Panc1 (cell line): ENCODE results near the gene PCDHGB5. TPM values are rescaled to one million over a fixed set of nuclear protein-coding genes. Genes with fewer than 3 reads are reported as not detected.
"Not testable (repeated sequence)": the region's sequence is repeated elsewhere in the genome, so short reads cannot be mapped to it uniquely, and the experiment has no call there.

Experiments
- ATAC-seq: fragments of 200-7000 bp; cut with Tn5 transposase; 2 replicates; pipeline ENCODE4 v1.9.1; 2020; ENCODE audit warnings: mild to moderate bottlenecking, moderate library complexity
- BruUV-seq: library from RNA; stranded (reverse); fragments of 400-500 nt; replicated peaks from 2 replicates; lab custom pipeline; 2021; lab: Mats Ljungman, UMichigan
- CTCF ChIA-PET: fragments of 300-600 bp; sonication (Branson Sonifier 250); formaldehyde crosslinking; loops from one replicate; lab custom pipeline; 2022; ENCODE audit warnings: antibody characterized with exemption; lab: Charles Lee
- POLR2A ChIA-PET: fragments of 300-600 bp; sonication (Branson Sonifier 250); formaldehyde crosslinking; loops from one replicate; lab custom pipeline; 2022; ENCODE audit warnings: antibody characterized with exemption; lab: Charles Lee
- DNase-seq: peaks from one replicate; pipeline ENCODE4 v3.0.0-alpha.2; 2010; ENCODE audit warnings: low read depth, low spot score
- H3K27ac ChIP-seq: 2 replicates; pipeline ENCODE4 v1.5.1; 2011; ENCODE audit warnings: mild to moderate bottlenecking, low read length, inconsistent platforms
- H3K27me3 ChIP-seq: fragments of 200-500 bp; sonication (Bioruptor generic); 2 replicates; pipeline ENCODE4 v1.6.0; 2014; ENCODE audit warnings: low read length, inconsistent platforms; ENCODE audit not compliant: control insufficient read depth, insufficient read depth
- H3K36me3 ChIP-seq: fragments of 200-500 bp; sonication (Bioruptor generic); 2 replicates; pipeline ENCODE4 v1.5.1; 2014; ENCODE audit warnings: inconsistent platforms, mild to moderate bottlenecking, low read length, moderate library complexity; ENCODE audit not compliant: control insufficient read depth, insufficient read depth
- H3K4me1 ChIP-seq: 2 replicates; pipeline ENCODE4 v1.5.1; 2011; ENCODE audit warnings: inconsistent platforms, mild to moderate bottlenecking, low read length, moderate library complexity; ENCODE audit not compliant: control insufficient read depth, insufficient read depth
- H3K4me3 ChIP-seq, 2 experiments: 2 replicates each; pipeline ENCODE4 v1.5.1; 2011 to 2012; ENCODE audit warnings: low read depth in 2 of 2, low read length in 2 of 2, mild to moderate bottlenecking in 2 of 2, inconsistent platforms in 1 of 2, moderate library complexity in 1 of 2
- H3K9me3 ChIP-seq: fragments of 200-500 bp; sonication (Bioruptor generic); 2 replicates; pipeline ENCODE4 v1.5.1; 2014; ENCODE audit warnings: low read depth, mild to moderate bottlenecking, inconsistent platforms, low read length, moderate library complexity; ENCODE audit not compliant: control insufficient read depth, insufficient read depth
- CTCF ChIP-seq: fragments of 450-650 bp; IDR thresholded peaks from 2 replicates; pipeline ENCODE4 v1.5.1; 2017; ENCODE audit warnings: mild to moderate bottlenecking
- POLR2AphosphoS5 ChIP-seq: IDR thresholded peaks from 2 replicates; pipeline ENCODE4 v1.6.1; 2012; ENCODE audit warnings: mild to moderate bottlenecking, low read depth, low read length, moderate library complexity
- REST ChIP-seq, 2 experiments: IDR thresholded peaks; 2 replicates each; pipeline ENCODE4 v1.6.1; 2011 to 2012; ENCODE audit warnings: low read depth in 2 of 2, control low read depth in 1 of 2, low read length in 1 of 2, mild to moderate bottlenecking in 1 of 2, moderate library complexity in 1 of 2; ENCODE audit not compliant: insufficient read depth in 1 of 2
- SIN3A ChIP-seq: IDR thresholded peaks from 2 replicates; pipeline ENCODE4 v1.6.1; 2012; ENCODE audit warnings: low read depth, mild to moderate bottlenecking, low read length, moderate library complexity, borderline replicate concordance; ENCODE audit not compliant: insufficient read depth
- TCF7L2 ChIP-seq: IDR thresholded peaks from 2 replicates; pipeline ENCODE4 v1.6.1; 2011; ENCODE audit warnings: mild to moderate bottlenecking, low read depth, low read length, inconsistent platforms
- in situ Hi-C: cut with HindIII; loops from 2 replicates; pipeline ENCODE4 v1.10.0; 2016; ENCODE audit warnings: low sequenced_read_pairs, low pct_unique_long_range_greater_than_20kb
- intact Hi-C: fragments of 100-400 bp; cut with micrococcal nuclease; formaldehyde crosslinking; loops from one replicate; pipeline ENCODE4 v1.10.0; 2022; ENCODE audit not compliant: unreplicated experiment
- total RNA-seq: library from RNA; stranded (reverse); gene quantifications from one replicate; pipeline ENCODE4 v1.2.1, GENCODE V29; 2021; ENCODE audit not compliant: unreplicated experiment

Gene PCDHGB5
- total RNA-seq, 1 experiment from 2014 or later = 0.87 TPM

GRCh38 chr5:141374627-141375026 is 23.1 kb upstream of the PCDHGB5 start:
- ChIA-PET CTCF (no interaction called here), POLR2A (interaction anchor here (0.6 kb wide), 1 partner anchor 57 kb away, joined by 4 read pairs; no protein-coding TSS in a partner anchor)
- no peak for TF ChIP-seq POLR2AphosphoS5
- no peak for TF ChIP-seq CTCF
- TF ChIP-seq SIN3A = no peak
- no peak for TF ChIP-seq TCF7L2
- no peak for TF ChIP-seq REST (IDR thresholded peaks at IDR 0.05; ENCODE audit: insufficient read depth in 1 of 2, low read depth in 2 of 2, low read length in 1 of 2)
- no peak for ATAC-seq
- intact Hi-C loops = no loop called here
- H3K4me3 ChIP-seq = no peak overlapping the region
- in situ Hi-C loops = no loop called here
- H3K27me3 ChIP-seq = 0 out of 2 replicates have a peak, but pooled peaks cover 2% of the 10 kb centered on the region
- no peaks in the 10 kb centered on the region for H3K36me3 ChIP-seq
- H3K27ac ChIP-seq = no peak overlapping the region
- H3K4me1 ChIP-seq = no peaks in the 10 kb centered on the region
- no TSS peak for BruUV-seq
- DNase-seq = no peak
- peaks cover 7% of the 10 kb centered on the region; the same call in 1 of the 2 replicates for H3K9me3 ChIP-seq

- BruUV-seq, ATAC-seq, POLR2A ChIA-PET: not testable (repeated sequence)
Observed at GRCh38 chr5:141375444-141376155, 22.1 kb upstream of the PCDHGB5 start.

More at GRCh38 chr5:141375444-141376155, 22.1 kb upstream of the PCDHGB5 start:
- H3K27ac ChIP-seq, H3K4me3 ChIP-seq, DNase-seq, in situ Hi-C loops, CTCF ChIA-PET, intact Hi-C loops, H3K36me3 ChIP-seq, H3K4me1 ChIP-seq, H3K27me3 ChIP-seq, H3K9me3 ChIP-seq: not testable (repeated sequence)
